HL-60 (cell line): ENCODE data around the gene KLHDC8A.

Experiments
- CTCF ChIP-seq: IDR thresholded peaks from one replicate; pipeline ENCODE4 v1.5.1; 2011; ENCODE audit warnings: low read length, control low read depth, inconsistent platforms; ENCODE audit not compliant: insufficient read depth
- GABPA ChIP-seq: IDR thresholded peaks from 2 replicates; pipeline ENCODE4 v1.6.1; 2012; ENCODE audit warnings: low read depth
- POLR2AphosphoS5 ChIP-seq: IDR thresholded peaks from 2 replicates; pipeline ENCODE4 v1.6.1; 2012; ENCODE audit warnings: low read depth
- REST ChIP-seq: IDR thresholded peaks from 2 replicates; pipeline ENCODE4 v1.6.1; 2012; ENCODE audit warnings: low read depth; ENCODE audit not compliant: insufficient replicate concordance
- SPI1 ChIP-seq: IDR thresholded peaks from 2 replicates; pipeline ENCODE4 v1.6.1; 2012; ENCODE audit warnings: low read depth, mild to moderate bottlenecking, borderline replicate concordance

- no peak for TF ChIP-seq CTCF
- no peak for TF ChIP-seq REST
- no peak for TF ChIP-seq POLR2AphosphoS5
- TF ChIP-seq GABPA: no peak
- no peak for TF ChIP-seq SPI1
Observed at GRCh38 chr1:205353612-205354011, 3.1 kb downstream of the KLHDC8A start.
